GM18951 (cell line): ENCODE measurements around the gene UBE2M.

ENCODE experiments used
- POLR2A ChIP-seq: IDR thresholded peaks from 4 replicates; pipeline ENCODE4 v1.6.1; 2011; ENCODE audit warnings: mild to moderate bottlenecking; ENCODE audit not compliant: insufficient read length, insufficient read depth; ENCODE audit errors: extremely low read depth
- in situ Hi-C: fragments of 300-500 bp; cut with MboI; formaldehyde crosslinking; loops from one replicate; pipeline ENCODE4 v1.12.0; 2022; ENCODE audit warnings: low sequenced_read_pairs, mixed read lengths, inconsistent platforms; ENCODE audit not compliant: unreplicated experiment

The UBE2M gene

GRCh38 chr19:58529405-58529804 lies 29.0 kb downstream of the UBE2M start:
- in situ Hi-C loops, result no loop called here
- TF ChIP-seq POLR2A, result no peak

GRCh38 chr19:58522709-58523108 lies 35.7 kb downstream of the UBE2M start:
- TF ChIP-seq POLR2A, result no peak
- in situ Hi-C loops, result no loop called here

GRCh38 chr19:58521651-58522050 lies 36.8 kb downstream of the UBE2M start:
- in situ Hi-C loops, result no loop called here
- no peak for TF ChIP-seq POLR2A

- no peak for TF ChIP-seq POLR2A
- in situ Hi-C loops, result no loop called here
These were observed 38.2 kb downstream of the UBE2M start for GRCh38 chr19:58520257-58520599.

GRCh38 chr19:58519355-58520256 lies 38.8 kb downstream of the UBE2M start, which contains the start of gene ZBTB45:
Gene ZBTB45 (minus strand): TSS chr19:58519810. CDS start chr19:58517673, 2,137 bp downstream.
- peak; percentile 82 for TF ChIP-seq POLR2A
- in situ Hi-C loops, result no loop called here

GRCh38 chr19:58519087-58519354 lies 39.4 kb downstream of the UBE2M start:
- no peak for TF ChIP-seq POLR2A
- in situ Hi-C loops, result no loop called here

- in situ Hi-C loops, result no loop called here
- TF ChIP-seq POLR2A, result no peak
These were observed 39.9 kb downstream of the UBE2M start for GRCh38 chr19:58518256-58519086.

GRCh38 chr19:58516964-58517833 lies 41.2 kb downstream of the UBE2M start:
- in situ Hi-C loops, result no loop called here
- no peak for TF ChIP-seq POLR2A

- in situ Hi-C loops, result no loop called here
- no peak for TF ChIP-seq POLR2A
These were observed 42.1 kb downstream of the UBE2M start for GRCh38 chr19:58516246-58516836.

- in situ Hi-C loops, result no loop called here
These were observed 43.2 kb downstream of the UBE2M start for GRCh38 chr19:58515259-58515658.

GRCh38 chr19:58514564-58515022 lies 43.8 kb downstream of the UBE2M start:
- in situ Hi-C loops, result no loop called here

More at GRCh38 chr19:58515259-58515658, 43.2 kb downstream of the UBE2M start:
- TF ChIP-seq POLR2A, result no peak

GRCh38 chr19:58513694-58514563 lies 44.5 kb downstream of the UBE2M start:
- in situ Hi-C loops, result no loop called here
- TF ChIP-seq POLR2A, result peak; percentile 79

More at GRCh38 chr19:58514564-58515022, 43.8 kb downstream of the UBE2M start:
- TF ChIP-seq POLR2A, result no peak
